HepG2 (cell line): ENCODE measurements around the gene MYRFL. TPM values are rescaled to one million over a fixed set of nuclear protein-coding genes. Genes with fewer than 3 reads are reported as not detected.

Source experiments
- ARHGAP35 ChIP-seq: sonication (generic); formaldehyde crosslinking; IDR thresholded peaks from 2 replicates; pipeline ENCODE4 v1.9.0; 2022; ENCODE audit warnings: mild to moderate bottlenecking, inconsistent platforms, moderate library complexity, missing genetic modification reagents, borderline replicate concordance
- FOXC1 ChIP-seq: sonication (generic); formaldehyde crosslinking; IDR thresholded peaks from 2 replicates; pipeline ENCODE4 v1.8.0; 2022; ENCODE audit warnings: mild to moderate bottlenecking, missing genetic modification reagents, borderline replicate concordance
- GABPA ChIP-seq, 2 experiments: IDR thresholded peaks; 2 replicates each; pipeline ENCODE4 v1.6.1; 2011 to 2016; ENCODE audit warnings: low read depth in 2 of 2, low read length in 1 of 2, missing biosample characterization in 1 of 2, missing genetic modification characterization in 1 of 2
- HOXA3 ChIP-seq: sonication (generic); formaldehyde crosslinking; IDR thresholded peaks from 2 replicates; pipeline ENCODE4 v1.5.0; 2020; ENCODE audit warnings: missing genetic modification reagents
- KAT2B ChIP-seq: fragments of 150-350 bp; IDR thresholded peaks from 2 replicates; pipeline ENCODE4 v1.6.1; 2014; ENCODE audit warnings: low read depth, low read length, borderline replicate concordance
- KLF6 ChIP-seq: IDR thresholded peaks from 2 replicates; pipeline ENCODE4 v1.8.0; 2016; ENCODE audit warnings: missing biosample characterization, missing genetic modification reagents
- NFIC ChIP-seq: IDR thresholded peaks from 2 replicates; pipeline ENCODE4 v1.6.1; 2012; ENCODE audit warnings: mild to moderate bottlenecking, low read length, inconsistent platforms
- RAD21 ChIP-seq: fragments of 450-650 bp; formaldehyde crosslinking; IDR thresholded peaks from 2 replicates; pipeline ENCODE4 v1.5.0; 2020; ENCODE audit warnings: mild to moderate bottlenecking
- RFX3 ChIP-seq: IDR thresholded peaks from 2 replicates; pipeline ENCODE4 v1.6.1; 2016; ENCODE audit warnings: missing biosample characterization, missing genetic modification reagents
- SCMH1 ChIP-seq: sonication (generic); formaldehyde crosslinking; IDR thresholded peaks from 2 replicates; pipeline ENCODE4 v1.9.0; 2021; ENCODE audit warnings: missing genetic modification reagents, mild to moderate bottlenecking, borderline replicate concordance
- THAP11 ChIP-seq: IDR thresholded peaks from 2 replicates; pipeline ENCODE4 v1.6.1; 2016; ENCODE audit warnings: missing biosample characterization, missing genetic modification reagents
- TOPORS ChIP-seq: sonication (generic); formaldehyde crosslinking; IDR thresholded peaks from 2 replicates; pipeline ENCODE4 v1.8.0; 2023; ENCODE audit warnings: mild to moderate bottlenecking, missing genetic modification reagents
- ZFP41 ChIP-seq: sonication (generic); formaldehyde crosslinking; IDR thresholded peaks from 2 replicates; pipeline ENCODE4 v1.4.0; 2020; ENCODE audit warnings: mild to moderate bottlenecking, missing genetic modification reagents, borderline replicate concordance
- ZMYM4 ChIP-seq: sonication (generic); formaldehyde crosslinking; IDR thresholded peaks from 2 replicates; pipeline ENCODE4 v1.8.1; 2023; ENCODE audit warnings: mild to moderate bottlenecking, missing genetic modification reagents
- ZNF382 ChIP-seq: sonication (generic); formaldehyde crosslinking; IDR thresholded peaks from 2 replicates; pipeline ENCODE4 v1.5.0; 2020; ENCODE audit warnings: missing genetic modification reagents, mild to moderate bottlenecking, borderline replicate concordance
- ZNF546 ChIP-seq: sonication (generic); formaldehyde crosslinking; conservative IDR thresholded peaks from 2 replicates; pipeline ENCODE4 v1.8.1; 2023; ENCODE audit warnings: mild to moderate bottlenecking, missing genetic modification reagents
- ZNF557 ChIP-seq: sonication (generic); formaldehyde crosslinking; IDR thresholded peaks from 2 replicates; pipeline ENCODE4 v1.4.0; 2020; ENCODE audit warnings: missing genetic modification reagents
- polyA plus RNA-seq, 8 experiments: library from polyadenylated mRNA; depleted of rRNA in 3 of 8; stranded (reverse) in 7 of 8; unstranded in 1 of 8; fragments of >200 nt; fragmentation: Illumina TruSeq in 4 of 8; extraction: Trizol in 4 of 8; gene quantifications; 2 replicates each; pipeline versions ENCODE4 v1.2.1 to v1.2.3, GENCODE V29; 2011 to 2016; ENCODE audit warnings: low read depth in 4 of 8, missing spikeins in 1 of 8, mixed read lengths in 1 of 8; ENCODE audit not compliant: insufficient read depth in 1 of 8
- total RNA-seq, 5 experiments: library from RNA; depleted of rRNA; stranded (reverse); fragments of >200 nt; fragmentation: Illumina TruSeq; extraction: Trizol; gene quantifications; 2 replicates each; pipeline ENCODE4 v1.2.3, GENCODE V29; 2016; ENCODE audit warnings: low read depth in 1 of 5
- TF ChIP-seq, protein P1 (sequence below): sonication (generic); formaldehyde crosslinking; IDR thresholded peaks from 2 replicates; pipeline ENCODE4 v1.4.0; 2020; ENCODE audit warnings: missing genetic modification reagents
- TF ChIP-seq, protein P2 (sequence below): sonication (generic); formaldehyde crosslinking; IDR thresholded peaks from 2 replicates; pipeline ENCODE4 v1.4.0; 2020; ENCODE audit warnings: missing genetic modification reagents
- TF ChIP-seq, protein P3 (sequence below): sonication (generic); formaldehyde crosslinking; IDR thresholded peaks from 2 replicates; pipeline ENCODE4 v1.5.1; 2020; ENCODE audit warnings: missing genetic modification reagents, mild to moderate bottlenecking, borderline replicate concordance
- TF ChIP-seq, protein P4 (sequence below): sonication (generic); formaldehyde crosslinking; IDR thresholded peaks from 2 replicates; pipeline ENCODE4 v1.5.1; 2020; ENCODE audit warnings: mild to moderate bottlenecking, missing genetic modification reagents, borderline replicate concordance
- TF ChIP-seq, protein P5 (sequence below): sonication (generic); formaldehyde crosslinking; IDR thresholded peaks from 2 replicates; pipeline ENCODE4 v1.4.0; 2020; ENCODE audit warnings: mild to moderate bottlenecking, missing genetic modification reagents
- TF ChIP-seq, protein P6 (sequence below), 2 experiments: sonication (generic) in 1 of 2; formaldehyde crosslinking in 1 of 2; IDR thresholded peaks; 2 replicates each; pipeline versions ENCODE4 v1.4.0 to v1.6.1; 2018 to 2020; ENCODE audit warnings: missing genetic modification reagents in 2 of 2, borderline replicate concordance in 1 of 2, low read depth in 1 of 2, mild to moderate bottlenecking in 1 of 2, missing biosample characterization in 1 of 2

MYRFL gene
- total and polyA plus RNA-seq, 2 of the 13 experiments (the other 11 are each of a cell fraction or from before 2014, with no cell fraction given), result 0.09 to 0.11 TPM

DNA sequence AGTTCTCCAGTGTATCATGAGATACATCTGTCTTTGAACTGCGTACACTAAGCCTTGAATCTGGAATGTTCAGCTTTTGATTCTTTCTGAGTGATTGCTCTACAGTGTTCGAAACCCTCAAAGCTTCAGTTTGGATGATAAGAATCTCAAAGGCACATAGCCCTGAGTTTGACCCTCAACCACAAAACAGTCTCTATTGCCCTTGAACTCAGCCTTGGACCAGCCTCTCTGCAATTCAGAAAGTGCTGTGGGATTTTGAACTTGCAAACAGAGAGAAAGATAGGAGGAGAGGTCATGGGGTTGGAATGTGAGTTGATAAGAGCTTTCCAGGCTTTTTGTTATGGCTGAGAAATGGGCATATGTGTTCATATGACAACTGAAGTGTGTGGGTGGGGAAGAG lies 100.3 kb downstream of the MYRFL start (continued):
- TF ChIP-seq FOXC1 (no peak), ZNF557 (no peak), KLF6 (CRISPR knock-in tag) (no peak), GABPA (IDR thresholded peaks at IDR 0.05; ENCODE audit: low read depth, low read length) (no peak), GABPA (CRISPR knock-in tag; IDR thresholded peaks at IDR 0.05; ENCODE audit: low read depth) (no peak), NFIC (peak; percentile 63; the same call in 1 of the 2 replicates), ZFP41 (CRISPR knock-in tag) (no peak), KAT2B (no peak), ARHGAP35 (no peak), ZMYM4 (CRISPR knock-in tag) (no peak), HOXA3 (CRISPR knock-in tag) (peak; percentile 28; the same call in 1 of the 2 replicates), RFX3 (no peak), RAD21 (no peak), TOPORS (CRISPR knock-in tag) (no peak), ZNF382 (no peak), SCMH1 (no peak), ZNF546 (CRISPR knock-in tag) (no peak), THAP11 (no peak)
- TF ChIP-seq, protein P1, sequence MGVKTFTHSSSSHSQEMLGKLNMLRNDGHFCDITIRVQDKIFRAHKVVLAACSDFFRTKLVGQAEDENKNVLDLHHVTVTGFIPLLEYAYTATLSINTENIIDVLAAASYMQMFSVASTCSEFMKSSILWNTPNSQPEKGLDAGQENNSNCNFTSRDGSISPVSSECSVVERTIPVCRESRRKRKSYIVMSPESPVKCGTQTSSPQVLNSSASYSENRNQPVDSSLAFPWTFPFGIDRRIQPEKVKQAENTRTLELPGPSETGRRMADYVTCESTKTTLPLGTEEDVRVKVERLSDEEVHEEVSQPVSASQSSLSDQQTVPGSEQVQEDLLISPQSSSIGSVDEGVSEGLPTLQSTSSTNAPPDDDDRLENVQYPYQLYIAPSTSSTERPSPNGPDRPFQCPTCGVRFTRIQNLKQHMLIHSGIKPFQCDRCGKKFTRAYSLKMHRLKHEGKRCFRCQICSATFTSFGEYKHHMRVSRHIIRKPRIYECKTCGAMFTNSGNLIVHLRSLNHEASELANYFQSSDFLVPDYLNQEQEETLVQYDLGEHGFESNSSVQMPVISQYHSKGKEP, result no peak
- TF ChIP-seq, protein P2, sequence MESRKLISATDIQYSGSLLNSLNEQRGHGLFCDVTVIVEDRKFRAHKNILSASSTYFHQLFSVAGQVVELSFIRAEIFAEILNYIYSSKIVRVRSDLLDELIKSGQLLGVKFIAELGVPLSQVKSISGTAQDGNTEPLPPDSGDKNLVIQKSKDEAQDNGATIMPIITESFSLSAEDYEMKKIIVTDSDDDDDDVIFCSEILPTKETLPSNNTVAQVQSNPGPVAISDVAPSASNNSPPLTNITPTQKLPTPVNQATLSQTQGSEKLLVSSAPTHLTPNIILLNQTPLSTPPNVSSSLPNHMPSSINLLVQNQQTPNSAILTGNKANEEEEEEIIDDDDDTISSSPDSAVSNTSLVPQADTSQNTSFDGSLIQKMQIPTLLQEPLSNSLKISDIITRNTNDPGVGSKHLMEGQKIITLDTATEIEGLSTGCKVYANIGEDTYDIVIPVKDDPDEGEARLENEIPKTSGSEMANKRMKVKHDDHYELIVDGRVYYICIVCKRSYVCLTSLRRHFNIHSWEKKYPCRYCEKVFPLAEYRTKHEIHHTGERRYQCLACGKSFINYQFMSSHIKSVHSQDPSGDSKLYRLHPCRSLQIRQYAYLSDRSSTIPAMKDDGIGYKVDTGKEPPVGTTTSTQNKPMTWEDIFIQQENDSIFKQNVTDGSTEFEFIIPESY (CRISPR knock-in tag), result no peak
- TF ChIP-seq, protein P3, sequence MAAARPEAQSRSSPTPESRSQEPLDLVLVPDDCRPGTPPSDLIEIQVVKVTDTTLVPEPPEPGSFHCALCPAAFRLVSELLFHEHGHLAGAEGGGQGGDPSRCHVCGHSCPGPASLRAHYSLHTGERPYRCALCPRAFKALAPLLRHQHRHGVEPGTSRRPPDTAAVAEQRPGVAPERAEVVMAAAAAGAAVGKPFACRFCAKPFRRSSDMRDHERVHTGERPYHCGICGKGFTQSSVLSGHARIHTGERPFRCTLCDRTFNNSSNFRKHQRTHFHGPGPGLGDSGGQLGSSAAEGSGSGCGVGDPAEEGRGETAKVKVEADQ (CRISPR knock-in tag), result no peak
- TF ChIP-seq, protein P4, sequence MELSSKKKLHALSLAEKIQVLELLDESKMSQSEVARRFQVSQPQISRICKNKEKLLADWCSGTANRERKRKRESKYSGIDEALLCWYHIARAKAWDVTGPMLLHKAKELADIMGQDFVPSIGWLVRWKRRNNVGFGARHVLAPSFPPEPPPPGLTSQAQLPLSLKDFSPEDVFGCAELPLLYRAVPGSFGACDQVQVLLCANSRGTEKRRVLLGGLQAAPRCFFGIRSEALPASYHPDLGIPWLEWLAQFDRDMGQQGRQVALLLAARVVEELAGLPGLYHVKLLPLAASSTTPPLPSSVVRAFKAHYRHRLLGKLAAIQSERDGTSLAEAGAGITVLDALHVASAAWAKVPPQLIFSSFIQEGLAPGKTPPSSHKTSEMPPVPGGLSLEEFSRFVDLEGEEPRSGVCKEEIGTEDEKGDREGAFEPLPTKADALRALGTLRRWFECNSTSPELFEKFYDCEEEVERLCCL, result no peak
- TF ChIP-seq, protein P5, sequence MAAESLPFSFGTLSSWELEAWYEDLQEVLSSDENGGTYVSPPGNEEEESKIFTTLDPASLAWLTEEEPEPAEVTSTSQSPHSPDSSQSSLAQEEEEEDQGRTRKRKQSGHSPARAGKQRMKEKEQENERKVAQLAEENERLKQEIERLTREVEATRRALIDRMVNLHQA, result no peak
- TF ChIP-seq, protein P6, sequence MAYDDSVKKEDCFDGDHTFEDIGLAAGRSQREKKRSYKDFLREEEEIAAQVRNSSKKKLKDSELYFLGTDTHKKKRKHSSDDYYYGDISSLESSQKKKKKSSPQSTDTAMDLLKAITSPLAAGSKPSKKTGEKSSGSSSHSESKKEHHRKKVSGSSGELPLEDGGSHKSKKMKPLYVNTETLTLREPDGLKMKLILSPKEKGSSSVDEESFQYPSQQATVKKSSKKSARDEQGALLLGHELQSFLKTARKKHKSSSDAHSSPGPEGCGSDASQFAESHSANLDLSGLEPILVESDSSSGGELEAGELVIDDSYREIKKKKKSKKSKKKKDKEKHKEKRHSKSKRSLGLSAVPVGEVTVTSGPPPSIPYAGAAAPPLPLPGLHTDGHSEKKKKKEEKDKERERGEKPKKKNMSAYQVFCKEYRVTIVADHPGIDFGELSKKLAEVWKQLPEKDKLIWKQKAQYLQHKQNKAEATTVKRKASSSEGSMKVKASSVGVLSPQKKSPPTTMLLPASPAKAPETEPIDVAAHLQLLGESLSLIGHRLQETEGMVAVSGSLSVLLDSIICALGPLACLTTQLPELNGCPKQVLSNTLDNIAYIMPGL (CRISPR knock-in tag; IDR thresholded peaks at IDR 0.05; ENCODE audit: borderline replicate concordance in 1 of 2, low read depth in 1 of 2), result no peak
